Activated CD4-positive, alpha-beta T cell treated with anti-CD3 and anti-CD28 coated beads, Interleukin-10, Interleukin-2, amounts not matched to agents 100 ng/mL and 50 ng/mL, durations not matched to agents 16 hours and 8 hours (primary cell): ENCODE data around the gene PDK2.

Experiments
- DNase-seq: peaks from one replicate; pipeline ENCODE4 v3.0.0-alpha.2; 2020

PDK2 gene

GRCh38 chr17:50094753-50095619 is at the start of gene PDK2:
Gene PDK2, plus strand, starts transcription at chr17:50095351. Its CDS starts 85 bp downstream, at chr17:50095436.
- peak; percentile 95 for DNase-seq

GRCh38 chr17:50046179-50046578 is 49.0 kb upstream of the PDK2 start:
- DNase-seq: no peak

GRCh38 chr17:50046667-50047066 is 48.5 kb upstream of the PDK2 start:
- DNase-seq: no peak

- no peak for DNase-seq
These were observed 48.1 kb upstream of the PDK2 start for GRCh38 chr17:50047083-50047482.

GRCh38 chr17:50047488-50048126 is 47.5 kb upstream of the PDK2 start:
- peak; percentile 32 for DNase-seq

- no peak for DNase-seq
These were observed 46.9 kb upstream of the PDK2 start for GRCh38 chr17:50048146-50048720.

GRCh38 chr17:50048988-50049387 is 46.2 kb upstream of the PDK2 start:
- no peak for DNase-seq

- no peak for DNase-seq
These were observed 45.5 kb upstream of the PDK2 start for GRCh38 chr17:50049636-50050035.

GRCh38 chr17:50050431-50051032 is 44.6 kb upstream of the PDK2 start:
- no peak for DNase-seq

GRCh38 chr17:50051082-50051576 is 44.0 kb upstream of the PDK2 start:
- peak; percentile 90 for DNase-seq

GRCh38 chr17:50051606-50052005 is 43.5 kb upstream of the PDK2 start:
- DNase-seq: no peak

GRCh38 chr17:50052241-50052796 is 42.8 kb upstream of the PDK2 start:
- DNase-seq: no peak

GRCh38 chr17:50052822-50053653 is 42.1 kb upstream of the PDK2 start:
- DNase-seq: no peak

- DNase-seq: no peak
These were observed 41.5 kb upstream of the PDK2 start for GRCh38 chr17:50053654-50053960.

GRCh38 chr17:50055055-50055425 is 40.1 kb upstream of the PDK2 start:
- peak; percentile 21 for DNase-seq

GRCh38 chr17:50055426-50056216 is 39.5 kb upstream of the PDK2 start, which contains the start of gene ITGA3:
Gene ITGA3, plus strand, starts transcription at chr17:50056110. Its CDS starts 330 bp downstream, at chr17:50056440.
- DNase-seq: peak; percentile 79

- peak; percentile 78 for DNase-seq
These were observed 38.8 kb upstream of the PDK2 start for GRCh38 chr17:50056217-50056960.

GRCh38 chr17:50056961-50057330 is 38.2 kb upstream of the PDK2 start:
- DNase-seq: no peak

- no peak for DNase-seq
These were observed 37.6 kb upstream of the PDK2 start for GRCh38 chr17:50057521-50057991.

GRCh38 chr17:50058296-50058953 is 36.7 kb upstream of the PDK2 start:
- DNase-seq: no peak
